Activated CD4-positive, alpha-beta T cell treated with anti-CD3 and anti-CD28 coated beads for 1 hour (primary cell): ENCODE results near the gene SIVA1.

Experiments
- DNase-seq: peaks from one replicate; pipeline ENCODE4 v3.0.0-alpha.2; 2020

Gene SIVA1

GRCh38 chr14:104785708-104786080 is 32.7 kb downstream of the SIVA1 start:
- no peak for DNase-seq

- no peak for DNase-seq
Measured at GRCh38 chr14:104786091-104786586, 33.2 kb downstream of the SIVA1 start.

- no peak for DNase-seq
Measured at GRCh38 chr14:104786726-104787675, 34.1 kb downstream of the SIVA1 start.

GRCh38 chr14:104787736-104788135 is 34.8 kb downstream of the SIVA1 start:
- no peak for DNase-seq

- no peak for DNase-seq
Measured at GRCh38 chr14:104788161-104788818, 35.3 kb downstream of the SIVA1 start.

- no peak for DNase-seq
Measured at GRCh38 chr14:104788873-104789663, 36.1 kb downstream of the SIVA1 start.

GRCh38 chr14:104789752-104790743 is 37.1 kb downstream of the SIVA1 start:
- no peak for DNase-seq

GRCh38 chr14:104791425-104791824 is 38.5 kb downstream of the SIVA1 start:
- no peak for DNase-seq

GRCh38 chr14:104792101-104792884 is 39.3 kb downstream of the SIVA1 start:
- no peak for DNase-seq

GRCh38 chr14:104792945-104793702 is 40.2 kb downstream of the SIVA1 start:
- DNase-seq = no peak

GRCh38 chr14:104793703-104793959 is 40.7 kb downstream of the SIVA1 start:
- no peak for DNase-seq

- no peak for DNase-seq
Measured at GRCh38 chr14:104794099-104794498, 41.2 kb downstream of the SIVA1 start.

GRCh38 chr14:104794631-104794992 is 41.7 kb downstream of the SIVA1 start:
- DNase-seq = no peak

- no peak for DNase-seq
Measured at GRCh38 chr14:104794993-104795780, 42.2 kb downstream of the SIVA1 start, which contains the start of gene AKT1. AKT1 (minus strand) TSS chr14:104795748; CDS start chr14:104792643, 3,105 bp downstream.

- DNase-seq = peak; percentile 46
Measured at GRCh38 chr14:104795781-104796686, 43.1 kb downstream of the SIVA1 start.

GRCh38 chr14:104796687-104797081 is 43.7 kb downstream of the SIVA1 start:
- DNase-seq = no peak

GRCh38 chr14:104797115-104798044 is 44.4 kb downstream of the SIVA1 start:
- DNase-seq = no peak
